HepG2 (cell line): ENCODE measurements around the gene CEBPG. TPM values are rescaled to one million over a fixed set of nuclear protein-coding genes. Genes with fewer than 3 reads are reported as not detected.

Source experiments
- ATAC-seq: fragments of 200-7000 bp; cut with Tn5 transposase; 3 replicates; pipeline ENCODE4 v1.9.1; 2020; ENCODE audit warnings: mild to moderate bottlenecking, moderate library complexity
- BruUV-seq: library from RNA; stranded (reverse); fragments of 400-500 nt; replicated peaks from 2 replicates; lab custom pipeline; 2021; lab: Mats Ljungman, UMichigan
- CTCF ChIA-PET: fragments of 300-600 bp; formaldehyde crosslinking; extraction: SDS; loops from one replicate; lab custom pipeline; 2021; ENCODE audit warnings: low total read pairs, inconsistent platforms, low intra/inter-chr PET ratio; lab: Yijun Ruan, JAX
- POLR2A ChIA-PET: fragments of 350-600 bp; sonication (Branson Sonifier 250); formaldehyde crosslinking; loops from one replicate; lab custom pipeline; 2020; ENCODE audit warnings: antibody characterized with exemption, inconsistent platforms; lab: Yijun Ruan, JAX
- DNase-seq: peaks from one replicate; pipeline ENCODE4 v3.0.0-alpha.2; 2015; ENCODE audit warnings: low spot score
- FAIRE-seq: peaks from 3 replicates; lab custom pipeline; 2011; peaks lifted over from hg19 to GRCh38; lab: Jason Lieb, UNC
- H2AFZ ChIP-seq: one replicate; pipeline ENCODE4 v1.6.1; 2011; ENCODE audit warnings: low read length, inconsistent platforms
- H3K27ac ChIP-seq: fragments of 300-600 bp; 3 replicates; pipeline ENCODE4 v1.8.0; 2011; ENCODE audit warnings: mixed run types, mild to moderate bottlenecking, mixed read lengths, low read length, inconsistent platforms; ENCODE audit not compliant: insufficient read depth; ENCODE audit errors: extremely low read length
- H3K27me3 ChIP-seq, 2 experiments: fragments of 200-600 bp in 1 of 2; 2 replicates in 1 of 2; 3 replicates in 1 of 2; pipeline versions ENCODE4 v1.6.0 to v1.8.0; 2011; ENCODE audit warnings: low read length in 2 of 2, mild to moderate bottlenecking in 2 of 2, moderate library complexity in 2 of 2, inconsistent platforms in 1 of 2; ENCODE audit not compliant: insufficient read depth in 2 of 2, control insufficient read depth in 1 of 2
- H3K36me3 ChIP-seq, 2 experiments: fragments of 200-600 bp in 1 of 2; replicated peaks in 1 of 2; 2 replicates in 1 of 2; 3 replicates in 1 of 2; pipeline versions ENCODE4 v1.5.1 to v1.8.0; 2011; ENCODE audit warnings: low read length in 2 of 2, inconsistent platforms in 1 of 2; ENCODE audit not compliant: insufficient read depth in 2 of 2, control insufficient read depth in 1 of 2
- H3K4me1 ChIP-seq: 2 replicates; pipeline ENCODE4 v1.5.1; 2012; ENCODE audit warnings: low read length, inconsistent platforms; ENCODE audit not compliant: insufficient read depth
- H3K4me2 ChIP-seq: 2 replicates; pipeline ENCODE4 v1.6.0; 2011; ENCODE audit warnings: low read depth, low read length, inconsistent platforms
- H3K4me3 ChIP-seq, 3 experiments: fragments of 200-600 bp in 1 of 3; sonication (generic), shearing (Covaris generic) in 1 of 3; replicated peaks in 1 of 3; 2 replicates each; pipeline ENCODE4 v1.5.1; 2011 to 2016; ENCODE audit warnings: low read length in 3 of 3, inconsistent platforms in 2 of 3, low read depth in 2 of 3, mild to moderate bottlenecking in 2 of 3, control low read depth in 1 of 3, mixed read lengths in 1 of 3; ENCODE audit not compliant: insufficient read depth in 1 of 3
- H3K79me2 ChIP-seq: one replicate; pipeline ENCODE4 v1.6.1; 2011; ENCODE audit warnings: low read length, inconsistent platforms; ENCODE audit not compliant: insufficient read depth
- H3K9ac ChIP-seq: 2 replicates; pipeline ENCODE4 v1.6.0; 2011; ENCODE audit warnings: mild to moderate bottlenecking, low read depth, low read length, inconsistent platforms; ENCODE audit not compliant: insufficient read depth
- H3K9me3 ChIP-seq: 2 replicates; pipeline ENCODE4 v1.5.1; 2012; ENCODE audit warnings: mild to moderate bottlenecking, low read length
- H4K20me1 ChIP-seq: 2 replicates; pipeline ENCODE4 v1.6.0; 2011; ENCODE audit warnings: inconsistent platforms, mild to moderate bottlenecking, low read length, moderate library complexity; ENCODE audit not compliant: insufficient read depth
- CCDC6 ChIP-seq: sonication (generic); formaldehyde crosslinking; IDR thresholded peaks from 2 replicates; pipeline ENCODE4 v1.8.1; 2022; ENCODE audit warnings: mild to moderate bottlenecking, missing genetic modification reagents, moderate library complexity
- CSRNP2 ChIP-seq: sonication (generic); formaldehyde crosslinking; conservative IDR thresholded peaks from 2 replicates; pipeline ENCODE4 v1.8.0; 2022; ENCODE audit warnings: low read depth, missing genetic modification reagents
- HDAC1 ChIP-seq: sonication (generic); formaldehyde crosslinking; IDR thresholded peaks from 2 replicates; pipeline ENCODE4 v1.5.1; 2020; ENCODE audit warnings: mild to moderate bottlenecking, missing genetic modification reagents
- MIER3 ChIP-seq: IDR thresholded peaks from 2 replicates; pipeline ENCODE4 v1.6.1; 2016; ENCODE audit warnings: missing compliant biosample characterization, borderline replicate concordance
- POLR2A ChIP-seq, 2 experiments: IDR thresholded peaks; 2 replicates each; pipeline ENCODE4 v1.6.1; 2011; ENCODE audit warnings: low read depth in 2 of 2, low read length in 2 of 2, mild to moderate bottlenecking in 1 of 2, moderate library complexity in 1 of 2; ENCODE audit not compliant: insufficient read depth in 1 of 2
- REPIN1 ChIP-seq: sonication (generic); formaldehyde crosslinking; IDR thresholded peaks from 2 replicates; pipeline ENCODE4 v1.8.0; 2022; ENCODE audit warnings: missing genetic modification reagents, low read depth, mild to moderate bottlenecking, borderline replicate concordance
- RXRB ChIP-seq: IDR thresholded peaks from 2 replicates; pipeline ENCODE4 v1.6.1; 2016; ENCODE audit warnings: borderline replicate concordance, missing genetic modification reagents, missing compliant biosample characterization
- SAP130 ChIP-seq: IDR thresholded peaks from 2 replicates; pipeline ENCODE4 v1.6.1; 2016; ENCODE audit warnings: low read depth
- ZBTB7B ChIP-seq: sonication (generic); formaldehyde crosslinking; IDR thresholded peaks from 2 replicates; pipeline ENCODE4 v1.4.0; 2020; ENCODE audit warnings: missing genetic modification reagents
- ZNF329 ChIP-seq: sonication (generic); formaldehyde crosslinking; IDR thresholded peaks from 2 replicates; pipeline ENCODE4 v1.9.0; 2021; ENCODE audit warnings: low read depth, mild to moderate bottlenecking, missing genetic modification reagents
- ZNF430 ChIP-seq: sonication (generic); formaldehyde crosslinking; IDR thresholded peaks from 2 replicates; pipeline ENCODE4 v1.9.0; 2021; ENCODE audit warnings: mild to moderate bottlenecking, missing genetic modification reagents
- ZNF766 ChIP-seq: sonication (generic); formaldehyde crosslinking; IDR thresholded peaks from 2 replicates; pipeline ENCODE4 v1.5.0; 2020; ENCODE audit warnings: missing genetic modification reagents, borderline replicate concordance
- ZNF782 ChIP-seq: sonication (generic); formaldehyde crosslinking; IDR thresholded peaks from 2 replicates; pipeline ENCODE4 v1.4.0; 2020; ENCODE audit warnings: missing genetic modification reagents, mild to moderate bottlenecking, borderline replicate concordance
- WGBS: methylation state at CpG from one replicate; pipeline ENCODE4 v1.1.6; 2017; ENCODE audit warnings: low lambda C conversion rate; 5-methylcytosine and 5-hydroxymethylcytosine counted together
- in situ Hi-C: cut with HindIII; loops from 2 replicates; pipeline ENCODE4 v1.10.0; 2017; ENCODE audit warnings: low pct_unique_long_range_greater_than_20kb; ENCODE audit not compliant: extremely low pct_ligation_motif_present
- intact Hi-C: fragments of 100-400 bp; cut with micrococcal nuclease; formaldehyde crosslinking; loops from one replicate; pipeline ENCODE4 v1.10.0; 2022; ENCODE audit not compliant: unreplicated experiment
- polyA plus RNA-seq, 8 experiments: library from polyadenylated mRNA; depleted of rRNA in 3 of 8; stranded (reverse) in 7 of 8; unstranded in 1 of 8; fragments of >200 nt; fragmentation: Illumina TruSeq in 4 of 8; extraction: Trizol in 4 of 8; gene quantifications; 2 replicates each; pipeline versions ENCODE4 v1.2.1 to v1.2.3, GENCODE V29; 2011 to 2016; ENCODE audit warnings: low read depth in 4 of 8, missing spikeins in 1 of 8, mixed read lengths in 1 of 8; ENCODE audit not compliant: insufficient read depth in 1 of 8
- total RNA-seq, 5 experiments: library from RNA; depleted of rRNA; stranded (reverse); fragments of >200 nt; fragmentation: Illumina TruSeq; extraction: Trizol; gene quantifications; 2 replicates each; pipeline ENCODE4 v1.2.3, GENCODE V29; 2016; ENCODE audit warnings: low read depth in 1 of 5
- TF ChIP-seq, protein P1 (sequence below): sonication (generic); formaldehyde crosslinking; IDR thresholded peaks from 2 replicates; pipeline ENCODE4 v1.5.0; 2020; ENCODE audit warnings: missing genetic modification reagents
- TF ChIP-seq, protein P2 (sequence below): sonication (generic); formaldehyde crosslinking; conservative IDR thresholded peaks from 2 replicates; pipeline ENCODE4 v1.4.0; 2020; ENCODE audit warnings: missing genetic modification reagents
- TF ChIP-seq, protein P3 (sequence below): sonication (generic); formaldehyde crosslinking; IDR thresholded peaks from 2 replicates; pipeline ENCODE4 v1.5.0; 2020; ENCODE audit warnings: missing genetic modification reagents

CEBPG gene
- total and polyA plus RNA-seq, 2 of the 13 experiments (the other 11 are each of a cell fraction or from before 2014, with no cell fraction given): 25.7 to 34.3 TPM

- TF ChIP-seq, protein P1, sequence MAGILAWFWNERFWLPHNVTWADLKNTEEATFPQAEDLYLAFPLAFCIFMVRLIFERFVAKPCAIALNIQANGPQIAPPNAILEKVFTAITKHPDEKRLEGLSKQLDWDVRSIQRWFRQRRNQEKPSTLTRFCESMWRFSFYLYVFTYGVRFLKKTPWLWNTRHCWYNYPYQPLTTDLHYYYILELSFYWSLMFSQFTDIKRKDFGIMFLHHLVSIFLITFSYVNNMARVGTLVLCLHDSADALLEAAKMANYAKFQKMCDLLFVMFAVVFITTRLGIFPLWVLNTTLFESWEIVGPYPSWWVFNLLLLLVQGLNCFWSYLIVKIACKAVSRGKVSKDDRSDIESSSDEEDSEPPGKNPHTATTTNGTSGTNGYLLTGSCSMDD: no peak
- TF ChIP-seq RXRB (CRISPR knock-in tag) (0 out of 2 replicates have a peak, but pooled peaks have one; percentile 41), MIER3 (CRISPR knock-in tag) (no peak)
Measured at GRCh38 chr19:33393286-33394005, 19.9 kb downstream of the CEBPG start (continued).

- Histone ChIP-seq H3K4me3 (peak overlapping the region; percentile 15 to 64 (median 33); a peak in 4 of 6 replicates), H2AFZ (no peak overlapping the region), H3K36me3 (no peaks in the 10 kb centered on the region; a peak in 1 of 5 replicates), H4K20me1 (no peaks in the 10 kb centered on the region), H3K9ac (peak overlapping the region; percentile 59), H3K27ac (peak overlapping the region; percentile 94), H3K27me3 (no peaks in the 10 kb centered on the region), H3K9me3 (no peaks in the 10 kb centered on the region), H3K4me1 (peaks cover 95% of the 10 kb centered on the region), H3K4me2 (peak overlapping the region; percentile 70), H3K79me2 (peaks cover 5% of the 10 kb centered on the region)
- no TSS peak for BruUV-seq
- CTCF ChIA-PET: no interaction called here
- WGBS: 4% methylated on average over 13 of the region's 30 CpGs
- POLR2A ChIA-PET: interaction anchor here (0.7 to 4.7 kb wide), 9 partner anchors 9 to 153 kb away, joined by 4 to 58 read pairs (median 16); partner anchors contain the start of genes CEBPA and CEBPG
- FAIRE-seq (peak; percentile 34), DNase-seq (peak; percentile 55), ATAC-seq (peak; percentile 5)
- in situ Hi-C loops: no loop called here
- intact Hi-C loops: loop anchor here (5.0 kb wide), 1 partner anchor 92 kb away; the partner anchor contains the start of gene CEBPA
- TF ChIP-seq ZNF782 (CRISPR knock-in tag) (0 out of 2 replicates have a peak, but pooled peaks have one; percentile 33), CSRNP2 (no peak), ZBTB7B (CRISPR knock-in tag) (peak; percentile 83; the same call in 1 of the 2 replicates), CCDC6 (CRISPR knock-in tag) (no peak), ZNF430 (CRISPR knock-in tag) (peak; percentile 57; the same call in 1 of the 2 replicates), ZNF766 (CRISPR knock-in tag) (peak; percentile 19; the same call in 1 of the 2 replicates), SAP130 (CRISPR knock-in tag) (peak; percentile 59), REPIN1 (CRISPR knock-in tag) (0 out of 2 replicates have a peak, but pooled peaks have one; percentile 43), HDAC1 (CRISPR knock-in tag) (0 out of 2 replicates have a peak, but pooled peaks have one; percentile 33), ZNF329 (CRISPR knock-in tag) (no peak), POLR2A (IDR thresholded peaks at IDR 0.05; ENCODE audit: insufficient read depth in 1 of 2, low read depth in 2 of 2, low read length in 2 of 2) (peak; percentile 36 to 44; a peak in 1 of 4 replicates)
- TF ChIP-seq, protein P2, sequence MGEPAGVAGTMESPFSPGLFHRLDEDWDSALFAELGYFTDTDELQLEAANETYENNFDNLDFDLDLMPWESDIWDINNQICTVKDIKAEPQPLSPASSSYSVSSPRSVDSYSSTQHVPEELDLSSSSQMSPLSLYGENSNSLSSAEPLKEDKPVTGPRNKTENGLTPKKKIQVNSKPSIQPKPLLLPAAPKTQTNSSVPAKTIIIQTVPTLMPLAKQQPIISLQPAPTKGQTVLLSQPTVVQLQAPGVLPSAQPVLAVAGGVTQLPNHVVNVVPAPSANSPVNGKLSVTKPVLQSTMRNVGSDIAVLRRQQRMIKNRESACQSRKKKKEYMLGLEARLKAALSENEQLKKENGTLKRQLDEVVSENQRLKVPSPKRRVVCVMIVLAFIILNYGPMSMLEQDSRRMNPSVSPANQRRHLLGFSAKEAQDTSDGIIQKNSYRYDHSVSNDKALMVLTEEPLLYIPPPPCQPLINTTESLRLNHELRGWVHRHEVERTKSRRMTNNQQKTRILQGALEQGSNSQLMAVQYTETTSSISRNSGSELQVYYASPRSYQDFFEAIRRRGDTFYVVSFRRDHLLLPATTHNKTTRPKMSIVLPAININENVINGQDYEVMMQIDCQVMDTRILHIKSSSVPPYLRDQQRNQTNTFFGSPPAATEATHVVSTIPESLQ (CRISPR knock-in tag): no peak
- TF ChIP-seq, protein P3, sequence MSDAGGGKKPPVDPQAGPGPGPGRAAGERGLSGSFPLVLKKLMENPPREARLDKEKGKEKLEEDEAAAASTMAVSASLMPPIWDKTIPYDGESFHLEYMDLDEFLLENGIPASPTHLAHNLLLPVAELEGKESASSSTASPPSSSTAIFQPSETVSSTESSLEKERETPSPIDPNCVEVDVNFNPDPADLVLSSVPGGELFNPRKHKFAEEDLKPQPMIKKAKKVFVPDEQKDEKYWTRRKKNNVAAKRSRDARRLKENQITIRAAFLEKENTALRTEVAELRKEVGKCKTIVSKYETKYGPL (CRISPR knock-in tag): 0 out of 2 replicates have a peak, but pooled peaks have one; percentile 32
Measured at GRCh38 chr19:33394006-33394722, 20.7 kb downstream of the CEBPG start.
